ENCODE measurements around the gene ADAMTS17.

GRCh38 chr15:100202309-100202960 is 139.3 kb downstream of the ADAMTS17 start:
- TF ChIP-seq CTCF (IDR thresholded peaks at IDR 0.05) (no peak), POLR2A (IDR thresholded peaks at IDR 0.05) (no peak)
